HEK293 (cell line): ENCODE data around the gene RABGGTB.
"Not testable (repeated sequence)": the region's sequence is repeated elsewhere in the genome, so short reads cannot be mapped to it uniquely, and the experiment has no call there.

Source experiments
- SP2 ChIP-seq: fragments of 450-650 bp; formaldehyde crosslinking; IDR thresholded peaks from 2 replicates; pipeline ENCODE4 v1.5.1; 2016; ENCODE audit warnings: missing biosample characterization, missing genetic modification characterization
- ZNF23 ChIP-seq: fragments of 450-650 bp; formaldehyde crosslinking; IDR thresholded peaks from 2 replicates; pipeline ENCODE4 v1.5.1; 2016; ENCODE audit warnings: missing biosample characterization, missing genetic modification characterization, borderline replicate concordance
- ZSCAN16 ChIP-seq: fragments of 450-650 bp; formaldehyde crosslinking; IDR thresholded peaks from 2 replicates; pipeline ENCODE4 v1.5.1; 2016; ENCODE audit warnings: missing biosample characterization, missing genetic modification characterization
- TF ChIP-seq, protein P1 (sequence below): fragments of 450-650 bp; formaldehyde crosslinking; IDR thresholded peaks from 2 replicates; pipeline ENCODE4 v1.5.1; 2016; ENCODE audit warnings: missing biosample characterization, missing genetic modification characterization
- TF ChIP-seq, protein P2 (sequence below): fragments of 450-650 bp; formaldehyde crosslinking; IDR thresholded peaks from 2 replicates; pipeline ENCODE4 v1.5.1; 2016; ENCODE audit warnings: missing biosample characterization, missing genetic modification characterization

DNA sequence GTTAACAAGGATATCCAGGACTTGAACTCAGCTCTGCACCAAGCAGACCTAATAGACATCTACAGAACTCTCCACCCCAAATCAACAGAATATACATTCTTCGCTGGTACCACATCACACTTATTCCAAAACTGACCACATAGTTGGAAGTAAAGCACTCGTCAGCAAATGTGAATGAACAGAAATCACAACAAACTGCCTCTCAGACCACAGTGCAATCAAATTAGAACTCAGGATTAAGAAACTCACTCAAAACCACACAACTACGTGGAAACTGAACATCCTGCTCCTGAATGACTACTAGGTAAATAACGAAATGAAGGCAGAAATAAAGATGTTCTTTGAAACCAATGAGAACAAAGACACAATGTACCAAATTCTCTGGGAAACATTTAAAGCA is 5.9 kb upstream of the RABGGTB start:
- not testable (repeated sequence) for TF ChIP-seq SP2 (tag by site-specific recombination); ZSCAN16; ZNF23 (tag by site-specific recombination)
- TF ChIP-seq, protein P1, sequence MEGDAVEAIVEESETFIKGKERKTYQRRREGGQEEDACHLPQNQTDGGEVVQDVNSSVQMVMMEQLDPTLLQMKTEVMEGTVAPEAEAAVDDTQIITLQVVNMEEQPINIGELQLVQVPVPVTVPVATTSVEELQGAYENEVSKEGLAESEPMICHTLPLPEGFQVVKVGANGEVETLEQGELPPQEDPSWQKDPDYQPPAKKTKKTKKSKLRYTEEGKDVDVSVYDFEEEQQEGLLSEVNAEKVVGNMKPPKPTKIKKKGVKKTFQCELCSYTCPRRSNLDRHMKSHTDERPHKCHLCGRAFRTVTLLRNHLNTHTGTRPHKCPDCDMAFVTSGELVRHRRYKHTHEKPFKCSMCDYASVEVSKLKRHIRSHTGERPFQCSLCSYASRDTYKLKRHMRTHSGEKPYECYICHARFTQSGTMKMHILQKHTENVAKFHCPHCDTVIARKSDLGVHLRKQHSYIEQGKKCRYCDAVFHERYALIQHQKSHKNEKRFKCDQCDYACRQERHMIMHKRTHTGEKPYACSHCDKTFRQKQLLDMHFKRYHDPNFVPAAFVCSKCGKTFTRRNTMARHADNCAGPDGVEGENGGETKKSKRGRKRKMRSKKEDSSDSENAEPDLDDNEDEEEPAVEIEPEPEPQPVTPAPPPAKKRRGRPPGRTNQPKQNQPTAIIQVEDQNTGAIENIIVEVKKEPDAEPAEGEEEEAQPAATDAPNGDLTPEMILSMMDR (tag by site-specific recombination) = not testable (repeated sequence)
- TF ChIP-seq, protein P2, sequence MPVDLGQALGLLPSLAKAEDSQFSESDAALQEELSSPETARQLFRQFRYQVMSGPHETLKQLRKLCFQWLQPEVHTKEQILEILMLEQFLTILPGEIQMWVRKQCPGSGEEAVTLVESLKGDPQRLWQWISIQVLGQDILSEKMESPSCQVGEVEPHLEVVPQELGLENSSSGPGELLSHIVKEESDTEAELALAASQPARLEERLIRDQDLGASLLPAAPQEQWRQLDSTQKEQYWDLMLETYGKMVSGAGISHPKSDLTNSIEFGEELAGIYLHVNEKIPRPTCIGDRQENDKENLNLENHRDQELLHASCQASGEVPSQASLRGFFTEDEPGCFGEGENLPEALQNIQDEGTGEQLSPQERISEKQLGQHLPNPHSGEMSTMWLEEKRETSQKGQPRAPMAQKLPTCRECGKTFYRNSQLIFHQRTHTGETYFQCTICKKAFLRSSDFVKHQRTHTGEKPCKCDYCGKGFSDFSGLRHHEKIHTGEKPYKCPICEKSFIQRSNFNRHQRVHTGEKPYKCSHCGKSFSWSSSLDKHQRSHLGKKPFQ (tag by site-specific recombination) = not testable (repeated sequence)
